Adrenal gland (tissue), 12 donors: ENCODE measurements around the gene TRMT1. TPM values are rescaled to one million over a fixed set of nuclear protein-coding genes. Genes with fewer than 3 reads are reported as not detected.

Experiments used
- DNase-seq, 7 donors: peaks; one replicate each; pipeline ENCODE4 v3.0.0-alpha.2; 2019 to 2020
- H3K27ac ChIP-seq, 5 donors: fragments of 200-600 bp; sonication (generic) in 4 of 5; 1 replicate in 3 of 5; 2 replicates in 2 of 5; pipeline versions ENCODE4 v1.5.1 to v1.8.0; 2016 to 2020; ENCODE audit warnings: mild to moderate bottlenecking in 1 of 5
- H3K27me3 ChIP-seq: fragments of 200-600 bp; 2 replicates; pipeline ENCODE4 v1.8.0; 2021
- H3K36me3 ChIP-seq, 2 donors: fragments of 200-600 bp; replicated peaks in 1 of 2; 1 replicate in 1 of 2; 2 replicates in 1 of 2; pipeline versions ENCODE4 v1.5.1 to v1.8.0; 2018 to 2022
- H3K4me1 ChIP-seq, 2 donors: fragments of 200-600 bp; replicated peaks in 1 of 2; 1 replicate in 1 of 2; 2 replicates in 1 of 2; pipeline versions ENCODE4 v1.5.1 to v1.8.0; 2018 to 2021
- H3K4me3 ChIP-seq, 4 donors: fragments of 200-600 bp; sonication (generic) in 3 of 4; one replicate each; pipeline ENCODE4 v1.5.1; 2016 to 2018
- H3K9me3 ChIP-seq, 3 donors: fragments of 200-600 bp; sonication (generic) in 1 of 3; replicated peaks in 1 of 3; 1 replicate in 2 of 3; 2 replicates in 1 of 3; pipeline versions ENCODE4 v1.5.1 to v1.8.0; 2016 to 2021
- CTCF ChIP-seq, 6 experiments: fragments of 450-650 bp in 4 of 6; fragments of 200-600 bp in 2 of 6; sonication (generic) in 1 of 6; IDR thresholded peaks; 1 replicate in 5 of 6; 2 replicates in 1 of 6; pipeline versions ENCODE4 v1.5.1 to v1.8.0; 2016 to 2021; ENCODE audit warnings: antibody characterized with exemption in 6 of 6, mild to moderate bottlenecking in 2 of 6, moderate library complexity in 1 of 6
- POLR2A ChIP-seq, 2 donors: fragments of 450-650 bp; IDR thresholded peaks; one replicate each; pipeline ENCODE4 v1.6.1; 2017; ENCODE audit warnings: antibody characterized with exemption in 2 of 2, mild to moderate bottlenecking in 2 of 2, moderate library complexity in 1 of 2
- WGBS, 4 donors: extraction: QIAGEN DNeasy Blood & Tissue Kit in 2 of 4; methylation state at CpG; one replicate each; pipeline versions ENCODE4 v1.1.5 to v1.1.7; 2013 to 2017; 5-methylcytosine and 5-hydroxymethylcytosine counted together
- intact Hi-C, 2 donors: fragments of 100-400 bp; cut with DNase I; formaldehyde crosslinking; loops; one replicate each; pipeline versions ENCODE4 v1.14.1 to v1.15.0; 2022 to 2023
- polyA plus RNA-seq, 3 donors: library from polyadenylated mRNA; stranded (reverse); fragments of 200-250 nt in 2 of 3; fragments of 350-450 nt in 1 of 3; fragmentation: Illumina TruSeq in 1 of 3; extraction: RNeasy Lipid Tissue Mini Kit (QIAGEN cat#74804) in 1 of 3; gene quantifications; one replicate each; pipeline ENCODE4 v1.2.3, GENCODE V29; 2013 to 2014
- total RNA-seq, 9 donors: library from RNA; depleted of rRNA in 4 of 9; stranded (reverse); fragments of >200 nt in 4 of 9; fragments of 120-200 nt in 1 of 9; fragmentation: NEBNext Ultra II Directional in 1 of 9; extraction: Animal tissue kit (Norgen Biotek cat#: 25700) in 1 of 9; gene quantifications; one replicate each; pipeline versions ENCODE4 v1.1.0 to v1.2.4, GENCODE V29; 2013 to 2023
- donor health status: healthy with polysubstance abuse.
- donor health status: Bipolar disorder and iron deficiency.
- donor health status: DM: yes; HTN: yes; CAD: no.
- donor health status: DM: no; HTN: no; CAD: no.
- donor health status: DM: no; HTN: no; CAD: no.
- donor health status: DM: yes; HTN: yes; CAD: no.

Gene TRMT1
- total and polyA plus RNA-seq, 12 donors: 13.4 to 229 (median 35.4) TPM

GRCh38 chr19:13091400-13092157 lies 25.0 kb downstream of the TRMT1 start:
- Histone ChIP-seq H3K27ac (peak overlapping the region in 2 of 5 donors; percentile 49 to 65), H3K27me3 (peaks cover 2% of the 10 kb centered on the region), H3K36me3 (no peaks in the 10 kb centered on the region), H3K4me1 (peaks cover 0 to 8% of the 10 kb centered on the region in 2 donors), H3K4me3 (no peak overlapping the region), H3K9me3 (no peaks in the 10 kb centered on the region)
- TF ChIP-seq POLR2A (IDR thresholded peaks at IDR 0.05): no peak
- no peak for TF ChIP-seq CTCF (IDR thresholded peaks at IDR 0.05)
- 64 to 76% (median 66%) methylated on average over 21 to 25 of the region's 25 CpGs for WGBS, 4 donors
- intact Hi-C loops: loop anchor here (2.0 to 5.0 kb wide), 2 partner anchors 109 to 113 kb away; no protein-coding TSS in a partner anchor
- DNase-seq: peak in 1 of 7 donors; percentile 24

- DNase-seq: no peak
- Histone ChIP-seq H3K4me3 (no peak overlapping the region), H3K36me3 (no peaks in the 10 kb centered on the region), H3K27ac (peak overlapping the region in 2 of 5 donors; percentile 12 to 17), H3K9me3 (no peaks in the 10 kb centered on the region), H3K27me3 (no peaks in the 10 kb centered on the region), H3K4me1 (peaks cover 0 to 8% of the 10 kb centered on the region in 2 donors)
- intact Hi-C loops: loop anchor here in 1 of 2 donors (5.0 kb wide), 1 partner anchor 108 kb away; no protein-coding TSS in a partner anchor
- 88 to 96% (median 88%) methylated on average over 9 to 10 of the region's 10 CpGs; no CpG with 5 or more reads in 1 of the 4 donors for WGBS, 4 donors
- TF ChIP-seq CTCF (IDR thresholded peaks at IDR 0.05) (no peak), POLR2A (IDR thresholded peaks at IDR 0.05) (no peak)
Measured at GRCh38 chr19:13090511-13091231, 25.9 kb downstream of the TRMT1 start.

GRCh38 chr19:13089857-13090507 lies 26.6 kb downstream of the TRMT1 start:
- WGBS, 4 donors: 90 to 100% (median 93%) methylated on average over 9 to 12 of the region's 12 CpGs
- peaks cover 0 to 4% of the 10 kb centered on the region in 2 donors for H3K4me1 ChIP-seq
- intact Hi-C loops: loop anchor here in 1 of 2 donors (5.0 kb wide), 1 partner anchor 108 kb away; no protein-coding TSS in a partner anchor

More at GRCh38 chr19:13089857-13090507, 26.6 kb downstream of the TRMT1 start:
- Histone ChIP-seq H3K27ac (peak overlapping the region in 2 of 5 donors; percentile 12 to 17), H3K4me3 (no peak overlapping the region), H3K9me3 (no peaks in the 10 kb centered on the region), H3K36me3 (no peaks in the 10 kb centered on the region), H3K27me3 (no peaks in the 10 kb centered on the region)
- TF ChIP-seq POLR2A (IDR thresholded peaks at IDR 0.05) (no peak), CTCF (IDR thresholded peaks at IDR 0.05) (no peak)
- no peak for DNase-seq
